Smooth muscle cell (in vitro differentiated cells): Measurements from ENCODE around the gene PUSL1. TPM values are rescaled to one million over a fixed set of nuclear protein-coding genes. Genes with fewer than 3 reads are reported as not detected.

Experiments used
- DNase-seq: peaks from one replicate; lab custom pipeline; 2025; ENCODE audit not compliant: unreplicated experiment; lab: John Stamatoyannopoulos, UW
- H2AFZ ChIP-seq: fragments of 200-600 bp; sonication (generic); 2 replicates; pipeline ENCODE4 v1.6.0; 2016; ENCODE audit warnings: antibody characterized with exemption, low read depth, mild to moderate bottlenecking
- H3F3A ChIP-seq: fragments of 200-600 bp; sonication (generic); 2 replicates; pipeline ENCODE4 v1.6.0; 2017; ENCODE audit warnings: antibody characterized with exemption, low read depth
- H3K27ac ChIP-seq: fragments of 200-600 bp; sonication (generic); 2 replicates; pipeline ENCODE4 v1.5.1; 2016; ENCODE audit warnings: low read depth, mild to moderate bottlenecking
- H3K27me3 ChIP-seq: fragments of 200-600 bp; sonication (generic); 2 replicates; pipeline ENCODE4 v1.6.1; 2016; ENCODE audit warnings: low read depth, mild to moderate bottlenecking
- H3K36me3 ChIP-seq: fragments of 200-600 bp; sonication (generic); 2 replicates; pipeline ENCODE4 v1.5.1; 2016; ENCODE audit warnings: low read depth
- H3K4me1 ChIP-seq: fragments of 200-600 bp; sonication (generic); 2 replicates; pipeline ENCODE4 v1.5.1; 2016; ENCODE audit warnings: low read depth
- H3K4me2 ChIP-seq: fragments of 200-600 bp; sonication (generic); 2 replicates; pipeline ENCODE4 v1.6.0; 2016; ENCODE audit warnings: mild to moderate bottlenecking
- H3K4me3 ChIP-seq: fragments of 200-600 bp; sonication (generic); 2 replicates; pipeline ENCODE4 v1.5.1; 2016; ENCODE audit warnings: mild to moderate bottlenecking
- H3K79me2 ChIP-seq: fragments of 200-600 bp; sonication (generic); 2 replicates; pipeline ENCODE4 v1.6.0; 2016; ENCODE audit warnings: low read depth, mild to moderate bottlenecking
- H3K9ac ChIP-seq: fragments of 200-600 bp; sonication (generic); 2 replicates; pipeline ENCODE4 v1.6.0; 2016; ENCODE audit warnings: low read depth
- H3K9me3 ChIP-seq: fragments of 200-600 bp; sonication (generic); replicated peaks from 2 replicates; pipeline ENCODE4 v1.5.1; 2016; ENCODE audit warnings: low read depth
- H4K20me1 ChIP-seq: fragments of 200-600 bp; sonication (generic); 2 replicates; pipeline ENCODE4 v1.6.0; 2016; ENCODE audit warnings: low read depth
- CTCF ChIP-seq: fragments of 200-600 bp; sonication (generic); IDR thresholded peaks from 2 replicates; pipeline ENCODE4 v1.5.1; 2017; ENCODE audit warnings: borderline replicate concordance, mild to moderate bottlenecking, antibody characterized with exemption; ENCODE audit not compliant: insufficient read depth, poor library complexity, severe bottlenecking
- WGBS: methylation state at CpG from one replicate; pipeline ENCODE4 v1.1.7; 2016; ENCODE audit warnings: low lambda C conversion rate; 5-methylcytosine and 5-hydroxymethylcytosine counted together
- polyA plus RNA-seq: library from polyadenylated mRNA; unstranded; fragments of >200 nt; fragmentation: Nextera tagmentation; extraction: Ambion mirVana; gene quantifications from 2 replicates; pipeline ENCODE4 v1.2.1, GENCODE V29; 2016
- total RNA-seq: library from RNA; depleted of rRNA; stranded (reverse); fragments of >200 nt; gene quantifications from 2 replicates; pipeline ENCODE4 v1.2.3, GENCODE V29; 2014

PUSL1 gene
- total and polyA plus RNA-seq, 2 experiments from 2014 or later, result 16.7 to 31.4 TPM

DNA sequence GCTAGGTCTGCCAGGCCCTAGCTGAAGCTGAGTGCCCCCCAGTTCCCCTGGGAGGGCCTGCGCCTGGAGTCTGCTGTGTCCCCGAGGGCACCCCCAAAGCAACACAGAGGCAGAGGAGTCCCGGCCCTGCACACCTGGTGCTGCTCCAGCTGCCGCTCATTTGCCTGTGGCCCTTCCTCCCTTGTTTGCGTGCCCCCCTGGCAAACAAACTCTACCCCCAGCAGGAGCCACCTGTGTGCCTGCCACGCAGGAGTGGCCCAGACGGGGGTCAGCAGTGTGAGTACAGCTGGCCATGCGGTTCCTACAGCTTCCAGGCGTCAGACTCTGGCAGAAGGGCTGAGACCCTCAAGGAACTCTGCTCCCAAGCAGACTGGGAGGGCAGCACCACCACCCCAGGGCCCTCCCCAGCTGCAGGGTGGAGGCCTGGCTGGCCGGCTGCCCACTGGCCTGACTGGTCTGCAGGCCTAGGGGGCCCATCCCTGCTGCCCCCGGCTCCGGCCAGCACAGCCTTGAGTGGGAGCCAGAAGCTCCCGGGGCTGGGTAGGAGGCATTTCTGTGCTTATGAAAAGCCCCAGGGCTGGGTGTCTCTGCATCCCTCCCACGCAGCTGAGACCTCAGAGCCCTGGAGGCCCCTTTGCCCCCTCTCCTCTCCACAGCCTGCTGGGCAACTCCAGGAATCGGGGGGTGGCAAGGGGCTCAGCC, 22.1 kb downstream of the PUSL1 start:
- no peaks in the 10 kb centered on the region for H3K27me3 ChIP-seq

GRCh38 chr1:1331068-1331965, 22.9 kb downstream of the PUSL1 start, which contains the start of gene TAS1R3:
Gene TAS1R3 (plus strand): TSS chr1:1331280. CDS start chr1:1331346, 66 bp downstream.
- Histone ChIP-seq H2AFZ (no peak within 1 kb of the TSS), H3K4me3 (no peak within 1 kb of the TSS), H3K9me3 (no peaks in the 10 kb centered on the region), H4K20me1 (peaks cover 24% of the 10 kb centered on the region), H3K4me1 (peaks cover 7% of the 10 kb centered on the region), H3K9ac (no peak within 1 kb of the TSS), H3K4me2 (peak within 1 kb of the TSS; percentile 72), H3K79me2 (peaks cover 8% of the 10 kb centered on the region), H3F3A (no peaks in the 10 kb centered on the region), H3K27me3 (no peaks in the 10 kb centered on the region), H3K27ac (no peak within 1 kb of the TSS), H3K36me3 (no peaks in the 10 kb centered on the region)
- TF ChIP-seq CTCF, result no peak
- WGBS, result 88% methylated on average over 36 of the region's 41 CpGs
- DNase-seq, result no peak

More for the DNA sequence above, 22.1 kb downstream of the PUSL1 start:
- no peak overlapping the region for H3K4me3 ChIP-seq
- H3F3A ChIP-seq, result no peaks in the 10 kb centered on the region
- H2AFZ ChIP-seq, result no peak overlapping the region
- no peak overlapping the region for H3K27ac ChIP-seq
- 73% methylated on average over 15 of the region's 15 CpGs for WGBS
- H3K9me3 ChIP-seq, result no peaks in the 10 kb centered on the region
- TF ChIP-seq CTCF, result no peak
- H3K36me3 ChIP-seq, result no peaks in the 10 kb centered on the region
- H3K79me2 ChIP-seq, result peaks cover 16% of the 10 kb centered on the region
- H4K20me1 ChIP-seq, result peaks cover 31% of the 10 kb centered on the region
- H3K9ac ChIP-seq, result no peak overlapping the region
- H3K4me2 ChIP-seq, result peak overlapping the region; percentile 72
- peaks cover 9% of the 10 kb centered on the region for H3K4me1 ChIP-seq
- no peak for DNase-seq

- no peak overlapping the region for H3K9ac ChIP-seq
- no peaks in the 10 kb centered on the region for H3K79me2 ChIP-seq
- H3K27ac ChIP-seq, result no peak overlapping the region
- H3K4me2 ChIP-seq, result no peak overlapping the region
- H3K27me3 ChIP-seq, result no peaks in the 10 kb centered on the region
- TF ChIP-seq CTCF, result no peak
- H3K4me1 ChIP-seq, result peaks cover 7% of the 10 kb centered on the region
- no peaks in the 10 kb centered on the region for H3F3A ChIP-seq
- H2AFZ ChIP-seq, result no peak overlapping the region
- peaks cover 16% of the 10 kb centered on the region for H4K20me1 ChIP-seq
- no peak overlapping the region for H3K4me3 ChIP-seq
- H3K36me3 ChIP-seq, result no peaks in the 10 kb centered on the region
- WGBS, result 93% methylated on average over 51 of the region's 57 CpGs
- no peak for DNase-seq
- H3K9me3 ChIP-seq, result no peaks in the 10 kb centered on the region
These were observed 23.8 kb downstream of the PUSL1 start for GRCh38 chr1:1332031-1332755.
